H9 (cell line): ENCODE results near the gene UGT2B11. TPM values are rescaled to one million over a fixed set of nuclear protein-coding genes. Genes with fewer than 3 reads are reported as not detected.

ENCODE experiments used
- DNase-seq: peaks from one replicate; pipeline ENCODE4 v3.0.0-alpha.2; 2017
- H2AFZ ChIP-seq: one replicate; pipeline ENCODE4 v1.6.1; 2013; ENCODE audit warnings: mild to moderate bottlenecking, low read length, control low read depth, moderate library complexity
- H2AK5ac ChIP-seq: 2 replicates; pipeline ENCODE4 v1.6.1; 2013; ENCODE audit warnings: low read length, control low read depth, mixed read lengths; ENCODE audit not compliant: insufficient read length
- H2BK120ac ChIP-seq: one replicate; pipeline ENCODE4 v1.6.1; 2013; ENCODE audit warnings: low read depth, mild to moderate bottlenecking, low read length, control low read depth, inconsistent platforms; ENCODE audit not compliant: poor library complexity, severe bottlenecking
- H2BK12ac ChIP-seq: 2 replicates; pipeline ENCODE4 v1.6.1; 2013; ENCODE audit warnings: low read length, control low read depth, mixed read lengths, low read depth; ENCODE audit not compliant: insufficient read length
- H2BK15ac ChIP-seq: 2 replicates; pipeline ENCODE4 v1.6.1; 2013; ENCODE audit warnings: low read depth, low read length, control low read depth
- H2BK20ac ChIP-seq: one replicate; pipeline ENCODE4 v1.6.1; 2013; ENCODE audit warnings: low read depth, mild to moderate bottlenecking, low read length, control low read depth, inconsistent platforms; ENCODE audit not compliant: poor library complexity, severe bottlenecking
- H2BK5ac ChIP-seq: 2 replicates; pipeline ENCODE4 v1.6.1; 2013; ENCODE audit warnings: low read length, control low read depth, mixed read lengths; ENCODE audit not compliant: insufficient read length
- H3K14ac ChIP-seq: 2 replicates; pipeline ENCODE4 v1.6.1; 2013; ENCODE audit warnings: low read length, control low read depth; ENCODE audit not compliant: insufficient read depth
- H3K18ac ChIP-seq: 2 replicates; pipeline ENCODE4 v1.6.1; 2013; ENCODE audit warnings: low read depth, mild to moderate bottlenecking, mixed read lengths, low read length, control low read depth; ENCODE audit not compliant: insufficient read length
- H3K23ac ChIP-seq: 2 replicates; pipeline ENCODE4 v1.6.1; 2013; ENCODE audit warnings: low read length, control low read depth, mixed read lengths, low read depth; ENCODE audit not compliant: insufficient read length
- H3K23me2 ChIP-seq: 2 replicates; pipeline ENCODE4 v1.6.1; 2013; ENCODE audit warnings: low read depth, mild to moderate bottlenecking, mixed read lengths, low read length, control low read depth; ENCODE audit not compliant: insufficient read length, poor library complexity, severe bottlenecking
- H3K27ac ChIP-seq: 2 replicates; pipeline ENCODE4 v1.5.1; 2013; ENCODE audit warnings: low read length, control low read depth, mixed read lengths, low read depth; ENCODE audit not compliant: insufficient read length
- H3K27me3 ChIP-seq: 2 replicates; pipeline ENCODE4 v1.6.1; 2013; ENCODE audit warnings: low read length, control low read depth, inconsistent platforms; ENCODE audit not compliant: insufficient read depth
- H3K4ac ChIP-seq: 2 replicates; pipeline ENCODE4 v1.6.1; 2013; ENCODE audit warnings: low read depth, mild to moderate bottlenecking, control low read depth, inconsistent platforms, low read length, moderate library complexity
- H3K4me1 ChIP-seq: 2 replicates; pipeline ENCODE4 v1.6.1; 2013; ENCODE audit warnings: low read length, control low read depth, inconsistent platforms; ENCODE audit not compliant: insufficient read depth
- H3K4me2 ChIP-seq: 2 replicates; pipeline ENCODE4 v1.6.1; 2013; ENCODE audit warnings: low read length, control low read depth, mixed read lengths; ENCODE audit not compliant: insufficient read length, insufficient read depth
- H3K56ac ChIP-seq: 2 replicates; pipeline ENCODE4 v1.6.1; 2013; ENCODE audit warnings: low read depth, mild to moderate bottlenecking, mixed read lengths, low read length, control low read depth; ENCODE audit not compliant: insufficient read length
- H3K79me1 ChIP-seq: 2 replicates; pipeline ENCODE4 v1.6.1; 2013; ENCODE audit warnings: low read depth, mild to moderate bottlenecking, moderate library complexity, low read length, control low read depth, inconsistent platforms; ENCODE audit not compliant: insufficient read depth, poor library complexity, severe bottlenecking
- H3K79me2 ChIP-seq: 2 replicates; pipeline ENCODE4 v1.6.1; 2013; ENCODE audit warnings: low read length, control low read depth, inconsistent platforms; ENCODE audit not compliant: insufficient read depth
- H3K9ac ChIP-seq: 2 replicates; pipeline ENCODE4 v1.6.1; 2013; ENCODE audit warnings: low read length, control low read depth, mixed read lengths; ENCODE audit not compliant: insufficient read length; ENCODE audit errors: extremely low read depth
- H3K9me3 ChIP-seq: one replicate; pipeline ENCODE4 v1.6.1; 2013; ENCODE audit warnings: low read depth, low read length, inconsistent platforms; ENCODE audit not compliant: control insufficient read depth
- H3T11ph ChIP-seq: one replicate; pipeline ENCODE4 v1.6.1; 2013; ENCODE audit warnings: mild to moderate bottlenecking, low read length, control low read depth, inconsistent platforms
- H4K20me1 ChIP-seq: one replicate; pipeline ENCODE4 v1.6.1; 2013; ENCODE audit not compliant: control insufficient read depth, insufficient read length, insufficient read depth
- H4K5ac ChIP-seq: 2 replicates; pipeline ENCODE4 v1.6.1; 2013; ENCODE audit warnings: low read depth, mild to moderate bottlenecking, mixed read lengths, low read length, control low read depth; ENCODE audit not compliant: insufficient read length
- H4K8ac ChIP-seq: replicated peaks from 2 replicates; pipeline ENCODE4 v1.6.1; 2013; ENCODE audit warnings: low read length, control low read depth, mixed read lengths, low read depth; ENCODE audit not compliant: insufficient read length
- H4K91ac ChIP-seq: 2 replicates; pipeline ENCODE4 v1.6.1; 2013; ENCODE audit warnings: low read depth, mild to moderate bottlenecking, moderate library complexity, mixed read lengths, low read length, control low read depth; ENCODE audit not compliant: insufficient read length
- H3K27ac Mint-ChIP-seq, 3 experiments: 2 replicates in 2 of 3; 3 replicates in 1 of 3; pipeline ENCODE4 v1.8.0; 2020 to 2021; ENCODE audit warnings: mixed read lengths in 3 of 3, mild to moderate bottlenecking in 1 of 3, moderate library complexity in 1 of 3
- H3K27me3 Mint-ChIP-seq: 2 replicates; pipeline ENCODE4 v1.8.0; 2021; ENCODE audit warnings: low read depth, mild to moderate bottlenecking, moderate library complexity, mixed read lengths
- H3K36me3 Mint-ChIP-seq, 3 experiments: 2 replicates in 2 of 3; 3 replicates in 1 of 3; pipeline ENCODE4 v1.8.0; 2020 to 2021; ENCODE audit warnings: low read depth in 3 of 3, mixed read lengths in 3 of 3; ENCODE audit not compliant: insufficient read depth in 1 of 3
- H3K4me1 Mint-ChIP-seq, 2 experiments: 2 replicates each; pipeline ENCODE4 v1.8.0; 2020; ENCODE audit warnings: mixed read lengths in 2 of 2
- H3K4me3 Mint-ChIP-seq, 2 experiments: 2 replicates in 1 of 2; 3 replicates in 1 of 2; pipeline ENCODE4 v1.8.0; 2020 to 2021; ENCODE audit warnings: mild to moderate bottlenecking in 2 of 2, mixed read lengths in 2 of 2, moderate library complexity in 1 of 2
- H3K9me3 Mint-ChIP-seq, 2 experiments: 2 replicates in 1 of 2; 3 replicates in 1 of 2; pipeline ENCODE4 v1.8.0; 2020; ENCODE audit warnings: mild to moderate bottlenecking in 2 of 2, mixed read lengths in 2 of 2, moderate library complexity in 1 of 2
- WGBS: extraction: QIAGEN DNeasy Blood & Tissue Kit; methylation state at CpG from one replicate; pipeline ENCODE4 v1.1.7; 2013; ENCODE audit warnings: missing lambda C conversion rate, low lambda C conversion rate, mixed read lengths; ENCODE audit not compliant: insufficient read length; ENCODE audit errors: extremely low coverage; 5-methylcytosine and 5-hydroxymethylcytosine counted together
- total RNA-seq: library from RNA; stranded (reverse); gene quantifications from 2 replicates; pipeline ENCODE4 v1.2.1, GENCODE V29; 2021
- TF ChIP-seq, protein P1 (sequence below): fragments of 200-600 bp; sonication (generic); conservative IDR thresholded peaks from 3 replicates; pipeline ENCODE4 v1.8.0; 2021; ENCODE audit warnings: antibody characterized with exemption, mild to moderate bottlenecking

UGT2B11 gene
- total RNA-seq, 1 experiment from 2014 or later, result not detected

DNA sequence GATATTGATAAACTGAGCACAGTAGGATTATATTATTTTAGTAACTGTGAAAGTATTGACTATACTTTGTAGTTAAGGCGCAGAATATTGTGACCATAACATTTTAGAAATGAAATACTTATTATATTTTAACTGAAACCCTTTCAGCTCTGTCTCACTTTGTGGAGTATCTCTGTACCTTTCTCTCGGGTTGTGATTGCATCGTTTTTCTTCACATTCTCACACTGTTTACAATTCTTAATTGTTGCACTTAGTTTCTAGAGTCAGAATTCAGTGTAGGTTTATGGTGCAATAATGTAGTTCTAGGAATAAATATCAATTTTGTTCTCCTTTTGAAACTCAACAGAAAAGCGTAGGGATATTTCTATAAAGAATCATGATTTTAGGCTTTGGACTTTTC is 60.5 kb downstream of the UGT2B11 start:
- Histone ChIP-seq H3K56ac (no peak overlapping the region), H3K23ac (no peak overlapping the region), H3K4me1 (no peaks in the 10 kb centered on the region), H3K4ac (no peak overlapping the region), H3K27me3 (no peaks in the 10 kb centered on the region), H2BK12ac (no peak overlapping the region), H3K79me1 (no peaks in the 10 kb centered on the region), H3K23me2 (no peaks in the 10 kb centered on the region), H4K20me1 (no peaks in the 10 kb centered on the region), H3K4me2 (no peak overlapping the region), H4K91ac (no peak overlapping the region), H2BK20ac (no peak overlapping the region), H2AK5ac (no peak overlapping the region), H2BK120ac (no peak overlapping the region), H2BK5ac (no peak overlapping the region), H3K27ac (no peak overlapping the region), H4K8ac (no peak overlapping the region), H2AFZ (no peak overlapping the region), H3K9me3 (no peaks in the 10 kb centered on the region), H4K5ac (no peak overlapping the region), H3K9ac (no peak overlapping the region), H3K18ac (no peak overlapping the region), H2BK15ac (no peak overlapping the region), H3K14ac (no peak overlapping the region), H3K79me2 (no peaks in the 10 kb centered on the region), H3T11ph (no peak overlapping the region)
- no peaks in the 10 kb centered on the region for H3K36me3 Mint-ChIP-seq
- TF ChIP-seq, protein P1, sequence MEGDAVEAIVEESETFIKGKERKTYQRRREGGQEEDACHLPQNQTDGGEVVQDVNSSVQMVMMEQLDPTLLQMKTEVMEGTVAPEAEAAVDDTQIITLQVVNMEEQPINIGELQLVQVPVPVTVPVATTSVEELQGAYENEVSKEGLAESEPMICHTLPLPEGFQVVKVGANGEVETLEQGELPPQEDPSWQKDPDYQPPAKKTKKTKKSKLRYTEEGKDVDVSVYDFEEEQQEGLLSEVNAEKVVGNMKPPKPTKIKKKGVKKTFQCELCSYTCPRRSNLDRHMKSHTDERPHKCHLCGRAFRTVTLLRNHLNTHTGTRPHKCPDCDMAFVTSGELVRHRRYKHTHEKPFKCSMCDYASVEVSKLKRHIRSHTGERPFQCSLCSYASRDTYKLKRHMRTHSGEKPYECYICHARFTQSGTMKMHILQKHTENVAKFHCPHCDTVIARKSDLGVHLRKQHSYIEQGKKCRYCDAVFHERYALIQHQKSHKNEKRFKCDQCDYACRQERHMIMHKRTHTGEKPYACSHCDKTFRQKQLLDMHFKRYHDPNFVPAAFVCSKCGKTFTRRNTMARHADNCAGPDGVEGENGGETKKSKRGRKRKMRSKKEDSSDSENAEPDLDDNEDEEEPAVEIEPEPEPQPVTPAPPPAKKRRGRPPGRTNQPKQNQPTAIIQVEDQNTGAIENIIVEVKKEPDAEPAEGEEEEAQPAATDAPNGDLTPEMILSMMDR, result no peak
- H3K4me3 Mint-ChIP-seq, result no peak overlapping the region
- no peaks in the 10 kb centered on the region for H3K9me3 Mint-ChIP-seq
- WGBS, result no CpG with 5 or more reads among the region's 4 CpGs
- no peak for DNase-seq
- no peak overlapping the region for H3K27ac Mint-ChIP-seq
- H3K4me1 Mint-ChIP-seq, result no peaks in the 10 kb centered on the region
- H3K27me3 Mint-ChIP-seq, result no peaks in the 10 kb centered on the region

Other genes with a start within 250 kb of the UGT2B11 start
- not detected in 2 replicates for gene UGT2B7, start 118.3 kb downstream of the UGT2B11 start, total RNA-seq
- gene UGT2B28, start 65.7 kb upstream of the UGT2B11 start, total RNA-seq, result not detected in 2 replicates